Measurements from ENCODE around the gene PYM1.
"Not testable (repeated sequence)": the region's sequence is repeated elsewhere in the genome, so short reads cannot be mapped to it uniquely, and the experiment has no call there.

The PYM1 gene

GRCh38 chr12:55893723-55894122 lies 34.0 kb downstream of the PYM1 start:
- DNase-seq (ENCODE audit: low read depth): no peak
- TF ChIP-seq, protein P1, sequence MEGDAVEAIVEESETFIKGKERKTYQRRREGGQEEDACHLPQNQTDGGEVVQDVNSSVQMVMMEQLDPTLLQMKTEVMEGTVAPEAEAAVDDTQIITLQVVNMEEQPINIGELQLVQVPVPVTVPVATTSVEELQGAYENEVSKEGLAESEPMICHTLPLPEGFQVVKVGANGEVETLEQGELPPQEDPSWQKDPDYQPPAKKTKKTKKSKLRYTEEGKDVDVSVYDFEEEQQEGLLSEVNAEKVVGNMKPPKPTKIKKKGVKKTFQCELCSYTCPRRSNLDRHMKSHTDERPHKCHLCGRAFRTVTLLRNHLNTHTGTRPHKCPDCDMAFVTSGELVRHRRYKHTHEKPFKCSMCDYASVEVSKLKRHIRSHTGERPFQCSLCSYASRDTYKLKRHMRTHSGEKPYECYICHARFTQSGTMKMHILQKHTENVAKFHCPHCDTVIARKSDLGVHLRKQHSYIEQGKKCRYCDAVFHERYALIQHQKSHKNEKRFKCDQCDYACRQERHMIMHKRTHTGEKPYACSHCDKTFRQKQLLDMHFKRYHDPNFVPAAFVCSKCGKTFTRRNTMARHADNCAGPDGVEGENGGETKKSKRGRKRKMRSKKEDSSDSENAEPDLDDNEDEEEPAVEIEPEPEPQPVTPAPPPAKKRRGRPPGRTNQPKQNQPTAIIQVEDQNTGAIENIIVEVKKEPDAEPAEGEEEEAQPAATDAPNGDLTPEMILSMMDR (IDR thresholded peaks at IDR 0.05; ENCODE audit: control insufficient read depth, insufficient read depth, low read depth, low read length, missing control alignments): no peak

GRCh38 chr12:55891310-55891709 lies 36.4 kb downstream of the PYM1 start:
- no peak overlapping the region for H3K4me3 ChIP-seq (ENCODE audit: control insufficient read depth, low read depth, low read length)
- no peak for DNase-seq (ENCODE audit: low read depth)
- TF ChIP-seq, protein P1 (IDR thresholded peaks at IDR 0.05; ENCODE audit: control insufficient read depth, insufficient read depth, low read depth, low read length, missing control alignments): no peak

More at GRCh38 chr12:55893723-55894122, 34.0 kb downstream of the PYM1 start:
- no peak overlapping the region for H3K4me3 ChIP-seq (ENCODE audit: control insufficient read depth, low read depth, low read length)

DNA sequence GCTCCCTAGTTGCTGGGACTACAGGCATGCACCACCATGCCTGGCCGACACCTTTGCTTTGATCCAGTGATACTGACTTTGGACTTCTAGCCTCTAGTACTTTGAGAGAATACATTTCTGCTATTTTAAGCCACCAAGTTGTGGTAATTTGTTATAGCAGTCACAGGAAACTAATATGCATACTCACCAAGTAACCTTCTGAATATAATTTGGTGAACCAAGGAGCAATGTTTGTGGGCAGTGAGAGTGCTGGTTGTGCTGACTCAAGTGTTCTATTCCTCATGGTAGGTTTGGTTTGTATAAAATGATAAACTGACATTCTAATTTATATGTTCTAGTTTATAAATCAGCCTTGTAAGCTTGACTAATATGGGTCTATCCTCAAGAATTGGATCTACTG lies 42.6 kb downstream of the PYM1 start:
- TF ChIP-seq, protein P1 (IDR thresholded peaks at IDR 0.05; ENCODE audit: control insufficient read depth, insufficient read depth, low read depth, low read length, missing control alignments): no peak
- no peak for DNase-seq (ENCODE audit: low read depth)
- H3K4me3 ChIP-seq (ENCODE audit: control insufficient read depth, low read depth, low read length): no peak overlapping the region

GRCh38 chr12:55877824-55878223 lies 49.9 kb downstream of the PYM1 start:
- H3K4me3 ChIP-seq (ENCODE audit: control insufficient read depth, low read depth, low read length): no peak overlapping the region
- TF ChIP-seq, protein P1 (IDR thresholded peaks at IDR 0.05; ENCODE audit: control insufficient read depth, insufficient read depth, low read depth, low read length, missing control alignments): no peak
- no peak for DNase-seq (ENCODE audit: low read depth)

DNA sequence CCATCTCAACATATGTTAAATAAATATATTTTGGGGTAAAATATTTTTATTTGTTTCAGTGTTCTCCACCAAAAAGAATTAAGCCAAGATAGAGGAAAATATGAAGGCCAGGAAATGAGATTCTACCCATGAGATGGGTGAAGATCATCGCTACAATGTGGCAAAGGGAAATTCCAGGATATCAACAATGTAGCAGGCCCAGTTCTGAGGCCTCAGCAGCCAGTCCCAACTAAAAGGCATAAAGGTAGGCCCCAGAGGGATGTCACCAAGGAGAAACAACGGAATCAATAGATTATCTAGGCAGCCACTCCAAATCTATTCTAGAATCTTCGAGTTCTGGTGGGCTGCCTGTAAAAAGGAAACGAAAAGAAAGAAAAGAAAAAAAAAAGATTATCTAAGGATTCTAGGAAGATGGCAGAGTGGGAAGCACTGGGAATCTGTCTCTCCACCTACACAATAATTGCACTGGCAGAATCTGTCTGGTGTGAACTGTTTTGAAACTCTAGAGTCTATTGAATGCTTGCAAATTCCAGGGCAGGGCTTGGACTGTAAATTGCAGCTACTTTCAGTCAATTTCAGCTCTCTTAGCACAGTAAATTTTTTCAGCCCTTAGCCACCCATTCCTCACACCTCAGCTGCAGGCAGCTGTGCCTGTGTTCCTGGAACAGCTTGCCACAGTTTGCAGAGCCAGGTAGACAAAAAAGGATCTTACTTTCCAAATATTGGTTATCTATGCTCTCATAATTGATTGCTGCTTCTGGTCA lies 51.8 kb downstream of the PYM1 start:
- no peak for DNase-seq (ENCODE audit: low read depth)
- TF ChIP-seq, protein P1 (IDR thresholded peaks at IDR 0.05; ENCODE audit: control insufficient read depth, insufficient read depth, low read depth, low read length, missing control alignments): no peak
- H3K4me3 ChIP-seq (ENCODE audit: control insufficient read depth, low read depth, low read length): no peak overlapping the region

DNA sequence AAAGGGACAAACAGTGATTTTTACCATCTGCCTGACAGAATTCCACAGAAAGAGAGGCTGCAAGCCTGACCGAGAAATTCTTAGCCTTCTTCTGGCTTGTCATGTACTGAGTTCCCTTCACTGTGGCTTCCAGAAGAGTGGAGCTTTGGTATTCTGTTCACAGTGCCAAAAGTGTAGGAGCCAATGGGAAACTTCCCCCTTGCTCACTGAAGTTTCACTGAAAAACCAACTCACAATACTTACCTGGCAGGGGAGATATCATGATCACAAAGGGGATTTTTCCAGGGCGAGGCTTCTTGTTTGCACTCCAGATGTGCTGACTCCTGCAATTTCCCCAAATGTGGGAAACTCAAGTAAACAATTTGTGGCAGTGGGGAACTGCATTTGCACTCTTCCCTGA lies 53.3 kb downstream of the PYM1 start:
- no peak for DNase-seq (ENCODE audit: low read depth)
- TF ChIP-seq, protein P1 (IDR thresholded peaks at IDR 0.05; ENCODE audit: control insufficient read depth, insufficient read depth, low read depth, low read length, missing control alignments): no peak
- no peak overlapping the region for H3K4me3 ChIP-seq (ENCODE audit: control insufficient read depth, low read depth, low read length)

GRCh38 chr12:55866454-55867004 lies 61.2 kb downstream of the PYM1 start:
- DNase-seq (ENCODE audit: low read depth); H3K4me3 ChIP-seq (ENCODE audit: control insufficient read depth, low read depth, low read length): not testable (repeated sequence)
